ENCODE measurements around the gene DIAPH1.

Gene DIAPH1

GRCh38 chr5:141490271-141490670 lies 128.5 kb downstream of the DIAPH1 start:
- ChIA-PET POLR2A (no interaction called here), CTCF (interaction anchor here (2.1 kb wide), 1 partner anchor 23 kb away, joined by 9 read pairs; no protein-coding TSS in a partner anchor)
- no peak for TF ChIP-seq CTCF (IDR thresholded peaks at IDR 0.05; ENCODE audit: control extremely low read depth, extremely low read depth, low read depth, missing control alignments)
- peak; percentile 7 for DNase-seq (ENCODE audit: extremely low spot score)

GRCh38 chr5:141489841-141490240 lies 129.0 kb downstream of the DIAPH1 start:
- no peak for DNase-seq (ENCODE audit: extremely low spot score)
- POLR2A ChIA-PET, result no interaction called here
- TF ChIP-seq CTCF (IDR thresholded peaks at IDR 0.05; ENCODE audit: control extremely low read depth, extremely low read depth, low read depth, missing control alignments), result no peak
- CTCF ChIA-PET, result interaction anchor here (0.9 to 2.1 kb wide), 2 partner anchors 22 to 23 kb away, joined by 3 to 9 read pairs; no protein-coding TSS in a partner anchor

- POLR2A ChIA-PET, result no interaction called here
- DNase-seq (ENCODE audit: extremely low spot score), result peak; percentile 13
- CTCF ChIA-PET, result interaction anchor here (0.8 to 2.1 kb wide), 7 partner anchors 13 to 169 kb away, joined by 3 to 9 read pairs (median 3); partner anchors contain the start of genes PCDHGA1, PCDHGB7 and PCDHGC3
- no peak for TF ChIP-seq CTCF (IDR thresholded peaks at IDR 0.05; ENCODE audit: control extremely low read depth, extremely low read depth, low read depth, missing control alignments)
These were observed 129.9 kb downstream of the DIAPH1 start, which contains the start of gene PCDHGC5 for GRCh38 chr5:141488591-141489561. Gene PCDHGC5, plus strand, starts transcription at chr5:141489081. Its CDS starts 160 bp downstream, at chr5:141489241.

DNA sequence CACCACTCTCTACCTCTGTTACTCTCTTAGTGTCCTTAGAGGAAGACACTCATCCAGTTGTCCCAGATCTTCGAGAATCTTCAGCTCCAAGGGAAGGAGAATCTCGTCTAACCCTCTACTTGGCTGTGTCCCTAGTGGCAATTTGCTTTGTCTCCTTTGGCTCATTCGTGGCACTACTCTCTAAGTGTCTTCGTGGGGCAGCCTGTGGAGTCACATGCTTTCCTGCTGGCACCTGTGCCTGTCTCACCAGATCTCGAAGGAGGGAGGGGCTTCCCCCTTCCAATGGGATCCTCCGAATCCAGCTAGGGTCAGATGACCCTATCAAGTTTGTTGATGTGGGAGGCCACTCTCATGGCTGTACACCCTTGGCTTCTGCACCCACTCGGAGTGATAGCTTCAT lies 131.7 kb downstream of the DIAPH1 start:
- POLR2A ChIA-PET, result no interaction called here
- CTCF ChIA-PET, result interaction anchor here (1.2 to 3.2 kb wide), 4 partner anchors 11 to 42 kb away, joined by 4 to 28 read pairs (median 8); partner anchors contain the start of gene PCDHGC3
- TF ChIP-seq CTCF (IDR thresholded peaks at IDR 0.05; ENCODE audit: control extremely low read depth, extremely low read depth, low read depth, missing control alignments), result no peak
- DNase-seq (ENCODE audit: extremely low spot score), result peak; percentile 12

GRCh38 chr5:141486091-141486490 lies 132.7 kb downstream of the DIAPH1 start:
- CTCF ChIA-PET, result interaction anchor here (1.2 to 3.2 kb wide), 8 partner anchors 10 to 68 kb away, joined by 4 to 28 read pairs (median 5); partner anchors contain the start of genes PCDHGA12, PCDHGB7 and PCDHGC3
- POLR2A ChIA-PET, result no interaction called here
- TF ChIP-seq CTCF (IDR thresholded peaks at IDR 0.05; ENCODE audit: control extremely low read depth, extremely low read depth, low read depth, missing control alignments), result no peak
- DNase-seq (ENCODE audit: extremely low spot score), result peak; percentile 12

DNA sequence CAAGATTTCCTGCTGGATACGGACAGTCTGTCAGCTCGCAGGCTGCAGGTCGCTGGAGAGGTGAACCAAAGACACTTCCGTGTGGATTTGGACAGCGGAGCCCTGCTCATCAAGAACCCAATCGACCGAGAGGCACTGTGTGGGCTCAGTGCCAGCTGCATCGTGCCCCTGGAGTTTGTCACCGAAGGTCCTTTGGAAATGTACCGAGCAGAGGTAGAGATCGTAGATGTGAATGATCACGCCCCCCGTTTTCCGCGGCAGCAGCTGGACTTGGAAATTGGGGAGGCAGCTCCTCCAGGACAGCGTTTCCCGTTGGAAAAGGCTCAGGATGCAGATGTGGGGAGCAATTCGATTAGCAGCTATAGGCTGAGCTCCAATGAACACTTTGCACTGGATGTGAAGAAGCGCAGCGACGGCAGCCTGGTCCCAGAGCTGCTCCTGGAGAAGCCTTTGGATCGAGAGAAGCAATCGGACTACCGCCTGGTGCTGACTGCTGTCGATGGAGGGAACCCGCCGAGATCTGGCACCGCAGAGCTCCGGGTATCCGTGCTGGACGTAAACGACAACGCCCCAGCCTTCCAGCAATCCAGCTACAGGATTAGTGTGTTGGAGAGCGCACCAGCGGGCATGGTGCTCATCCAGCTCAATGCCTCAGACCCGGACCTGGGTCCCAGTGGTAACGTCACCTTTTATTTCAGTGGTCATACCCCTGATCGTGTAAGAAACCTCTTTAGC lies 133.3 kb downstream of the DIAPH1 start:
- DNase-seq (ENCODE audit: extremely low spot score), result peak; percentile 10
- no peak for TF ChIP-seq CTCF (IDR thresholded peaks at IDR 0.05; ENCODE audit: control extremely low read depth, extremely low read depth, low read depth, missing control alignments)
- POLR2A ChIA-PET, result no interaction called here
- CTCF ChIA-PET, result interaction anchor here (1.2 to 3.2 kb wide), 8 partner anchors 9 to 72 kb away, joined by 4 to 28 read pairs (median 5); partner anchors contain the start of genes PCDHGA10, PCDHGA12, PCDHGB7 and PCDHGC3
